Measurements from ENCODE around the gene SLC50A1. TPM values are rescaled to one million over a fixed set of nuclear protein-coding genes. Genes with fewer than 3 reads are reported as not detected.

Gene SLC50A1
- total and polyA plus RNA-seq, 2 of the 8 experiments (the other 6 are each of a cell fraction or from before 2014, with no cell fraction given): 36.5 to 90.8 TPM

DNA sequence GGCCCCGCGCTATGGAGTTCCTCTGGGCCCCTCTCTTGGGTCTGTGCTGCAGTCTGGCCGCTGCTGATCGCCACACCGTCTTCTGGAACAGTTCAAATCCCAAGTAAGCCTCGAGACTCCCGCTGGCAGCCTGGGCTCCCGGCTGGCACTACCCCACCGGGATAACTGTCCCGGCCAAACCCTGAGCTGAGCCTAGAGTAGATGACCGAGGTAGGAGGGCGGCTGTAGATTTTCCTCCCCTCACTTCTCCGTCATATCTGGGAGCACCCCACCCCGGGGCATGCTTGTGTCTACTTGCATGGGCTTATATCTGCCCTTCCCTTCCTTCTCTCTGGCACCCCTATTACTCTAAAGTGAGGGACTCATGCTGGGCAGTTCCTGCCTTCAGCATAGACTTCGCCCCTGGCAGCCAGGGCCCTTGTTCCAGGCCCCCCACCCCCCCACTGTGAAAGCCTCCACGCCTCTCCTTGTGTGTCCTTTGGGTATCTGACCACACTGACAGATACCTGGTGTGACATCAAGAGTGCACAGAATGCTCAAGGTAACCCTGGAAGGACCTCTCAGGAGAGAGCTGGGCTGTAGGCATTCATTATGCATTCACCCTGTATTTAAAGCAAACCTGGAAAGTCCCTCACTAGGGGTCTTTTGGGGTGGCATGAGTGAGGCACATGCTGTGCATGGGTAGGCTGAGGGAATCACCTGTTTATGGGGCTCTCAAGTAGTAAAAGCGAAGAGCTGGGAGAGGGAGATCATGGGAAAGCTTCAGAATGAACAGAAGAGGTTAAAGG lies 7.5 kb upstream of the SLC50A1 start:
- Histone ChIP-seq H3K4ac (replicated peaks; ENCODE audit: insufficient read length, low read depth, low read length) (no peak overlapping the region), H3K79me2 (ENCODE audit: control insufficient read depth in 1 of 2, insufficient read depth in 2 of 2, low read length in 2 of 2) (no peaks in the 10 kb centered on the region), H3K27ac (ENCODE audit: low read depth, low read length) (no peak overlapping the region), H3K9ac (replicated peaks in 1 of 4; ENCODE audit: extremely low read depth in 1 of 4, low read depth in 3 of 4, low read length in 3 of 4) (no peak overlapping the region), H4K91ac (replicated peaks; ENCODE audit: insufficient read length, low read length) (no peak overlapping the region), H3K23me2 (ENCODE audit: low read depth, low read length) (peaks cover 28% of the 10 kb centered on the region), H2AFZ (ENCODE audit: low read length) (no peak overlapping the region), H4K8ac (ENCODE audit: extremely low read depth, insufficient read depth, low read length) (no peak overlapping the region; the same call in 1 of the 2 replicates), H3K79me1 (ENCODE audit: low read depth, low read length) (no peaks in the 10 kb centered on the region), H3K4me1 (replicated peaks in 1 of 4; ENCODE audit: control insufficient read depth in 3 of 4, insufficient read depth in 4 of 4, low read length in 3 of 4) (peaks cover 16 to 58% (median 40%) of the 10 kb centered on the region in 4 experiments), H4K20me1 (replicated peaks in 1 of 2; ENCODE audit: control insufficient read depth in 1 of 2, insufficient read depth in 2 of 2, low read length in 2 of 2) (no peaks in the 10 kb centered on the region), H2BK120ac (replicated peaks; ENCODE audit: low read depth, low read length) (no peak overlapping the region), H3K9me3 (ENCODE audit: insufficient read depth in 2 of 2, low read depth in 1 of 2, low read length in 1 of 2) (no peaks in the 10 kb centered on the region), H2AK5ac (ENCODE audit: low read depth, low read length) (peak overlapping the region; percentile 56; the same call in 1 of the 2 replicates), H3K27me3 (replicated peaks in 1 of 4; ENCODE audit: control insufficient read depth in 3 of 4, extremely low read depth in 1 of 4, insufficient read depth in 3 of 4, low read length in 3 of 4) (peaks cover 33 to 50% (median 45%) of the 10 kb centered on the region in 4 experiments), H3K23ac (ENCODE audit: insufficient read length) (no peak overlapping the region), H2BK20ac (ENCODE audit: low read length) (no peak overlapping the region), H2BK12ac (ENCODE audit: low read depth, low read length) (no peak overlapping the region), H2BK15ac (ENCODE audit: low read length) (no peak overlapping the region), H3K56ac (replicated peaks; ENCODE audit: insufficient read length, low read depth, low read length) (no peak overlapping the region), H3K4me2 (ENCODE audit: insufficient read depth in 1 of 2, low read depth in 2 of 2, low read length in 2 of 2) (peak overlapping the region; percentile 94 to 97), H3K36me3 (ENCODE audit: control insufficient read depth in 2 of 4, insufficient read depth in 4 of 4, low read length in 3 of 4) (peaks cover 0 to 4% (median under 1%) of the 10 kb centered on the region in 4 experiments; a peak in 1 of 8 replicates), H3K18ac (ENCODE audit: extremely low read depth, low read length) (no peak overlapping the region; the same call in 1 of the 2 replicates), H4K5ac (ENCODE audit: insufficient read length, low read depth, low read length) (no peak overlapping the region), H2BK5ac (ENCODE audit: low read depth, low read length) (no peak overlapping the region), H3K14ac (ENCODE audit: insufficient read length) (no peak overlapping the region), H3K4me3 (ENCODE audit: extremely low read depth in 1 of 4, insufficient read depth in 2 of 4, low read depth in 3 of 4, low read length in 4 of 4) (peak overlapping the region; percentile 45 to 62 (median 52))
- ChIA-PET CTCF (ENCODE audit: partially characterized antibody) (interaction anchor here (0.6 to 14.2 kb wide), 10 partner anchors 24 to 278 kb away, joined by 3 to 187 read pairs (median 4); partner anchors contain the start of genes KRTCAP2 and TRIM46), POLR2A (ENCODE audit: partially characterized antibody) (interaction anchor here (0.7 to 3.1 kb wide), 13 partner anchors 9 to 155 kb away, joined by 3 to 24 read pairs (median 6); partner anchors contain the start of gene EFNA3)
- WGBS, 2 experiments (ENCODE audit: extremely low coverage in 1 of 2, insufficient coverage in 1 of 2, insufficient read length in 1 of 2, insufficient replicate concordance in 2 of 2, low coverage in 1 of 2, low lambda C conversion rate in 2 of 2, missing lambda C conversion rate in 1 of 2): 7% methylated on average over 17 of the region's 17 CpGs; no CpG with 5 or more reads in 1 of the 2 experiments
- peak in 1 of 2 experiments; percentile 69 for DNase-seq (ENCODE audit: low read depth in 1 of 2, low spot score in 2 of 2)
- no peak for FAIRE-seq
- TF ChIP-seq RFX5 (IDR thresholded peaks at IDR 0.05; ENCODE audit: borderline replicate concordance, low read depth, low read length) (no peak), SIX5 (IDR thresholded peaks at IDR 0.05; ENCODE audit: low read depth, low read length) (no peak), POLR2A (IDR thresholded peaks at IDR 0.05; ENCODE audit: control extremely low read depth in 1 of 2, low read depth in 2 of 2, low read length in 2 of 2) (no peak), SP4 (IDR thresholded peaks at IDR 0.05; ENCODE audit: low read length) (no peak), CEBPB (IDR thresholded peaks at IDR 0.05; ENCODE audit: low read depth, low read length) (no peak), TAF1 (IDR thresholded peaks at IDR 0.05; ENCODE audit: low read depth, low read length) (no peak), NANOG (IDR thresholded peaks at IDR 0.05; ENCODE audit: insufficient read depth, low read depth, low read length, poor library complexity, severe bottlenecking) (no peak), BCL11A (IDR thresholded peaks at IDR 0.05; ENCODE audit: low read depth in 2 of 2, low read length in 2 of 2) (no peak), JUN (IDR thresholded peaks at IDR 0.05; ENCODE audit: low read depth, low read length) (no peak)
- TF ChIP-seq, protein P1, sequence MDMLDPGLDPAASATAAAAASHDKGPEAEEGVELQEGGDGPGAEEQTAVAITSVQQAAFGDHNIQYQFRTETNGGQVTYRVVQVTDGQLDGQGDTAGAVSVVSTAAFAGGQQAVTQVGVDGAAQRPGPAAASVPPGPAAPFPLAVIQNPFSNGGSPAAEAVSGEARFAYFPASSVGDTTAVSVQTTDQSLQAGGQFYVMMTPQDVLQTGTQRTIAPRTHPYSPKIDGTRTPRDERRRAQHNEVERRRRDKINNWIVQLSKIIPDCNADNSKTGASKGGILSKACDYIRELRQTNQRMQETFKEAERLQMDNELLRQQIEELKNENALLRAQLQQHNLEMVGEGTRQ (IDR thresholded peaks at IDR 0.05; ENCODE audit: low read length): no peak
